HG02763 (cell line): Measurements from ENCODE around the gene UCHL3.
A peak's percentile ranks its signal among the peaks of the same experiment; 100 is the strongest.

Experiments
- ATAC-seq: cut with Tn5 transposase; IDR thresholded peaks from one replicate; pipeline ENCODE4 v1.9.1; 2021; ENCODE audit warnings: mild to moderate bottlenecking, moderate library complexity; ENCODE audit not compliant: unreplicated experiment

The UCHL3 gene

GRCh38 chr13:75549262-75550158 lies at the start of gene UCHL3:
Gene UCHL3 (plus strand): TSS chr13:75549791. CDS start chr13:75549821, 30 bp downstream.
- peak; percentile 97 for ATAC-seq

- ATAC-seq = no peak
Observed at GRCh38 chr13:75505327-75505726, 44.3 kb upstream of the UCHL3 start.

- no peak for ATAC-seq
Observed at GRCh38 chr13:75506018-75506417, 43.6 kb upstream of the UCHL3 start.

GRCh38 chr13:75507027-75508001 lies 42.3 kb upstream of the UCHL3 start:
- ATAC-seq = no peak

GRCh38 chr13:75508002-75508548 lies 41.5 kb upstream of the UCHL3 start:
- ATAC-seq = no peak

- ATAC-seq = no peak
Observed at GRCh38 chr13:75511051-75511625, 38.5 kb upstream of the UCHL3 start.

- ATAC-seq = peak; percentile 94
Observed at GRCh38 chr13:75512253-75512652, 37.3 kb upstream of the UCHL3 start.

- ATAC-seq = no peak
Observed at GRCh38 chr13:75513271-75513670, 36.3 kb upstream of the UCHL3 start.

- no peak for ATAC-seq
Observed at GRCh38 chr13:75514080-75514995, 35.3 kb upstream of the UCHL3 start.

- no peak for ATAC-seq
Observed at GRCh38 chr13:75518439-75519088, 31.0 kb upstream of the UCHL3 start.

GRCh38 chr13:75521956-75522355 lies 27.6 kb upstream of the UCHL3 start:
- ATAC-seq = no peak

- ATAC-seq = no peak
Observed at GRCh38 chr13:75530549-75530961, 19.0 kb upstream of the UCHL3 start.

- no peak for ATAC-seq
Observed at GRCh38 chr13:75533861-75534260, 15.7 kb upstream of the UCHL3 start.

GRCh38 chr13:75537401-75538365 lies 11.9 kb upstream of the UCHL3 start, which contains the start of gene COMMD6:
Gene COMMD6 (minus strand): TSS chr13:75537841. CDS start chr13:75537805, 36 bp downstream.
- peak; percentile 97 for ATAC-seq

- ATAC-seq = no peak
Observed at GRCh38 chr13:75541287-75541686, 8.3 kb upstream of the UCHL3 start.

GRCh38 chr13:75541961-75542360 lies 7.6 kb upstream of the UCHL3 start:
- no peak for ATAC-seq

- ATAC-seq = no peak
Observed at GRCh38 chr13:75544681-75545330, 4.8 kb upstream of the UCHL3 start.
